IPS DF 6.9 (cell line): ENCODE results near the gene LUC7L2.

ENCODE experiments used
- DNase-seq: peaks from one replicate; pipeline ENCODE4 v3.0.0-alpha.2; 2013; ENCODE audit warnings: low read depth, low spot score
- H3K27ac ChIP-seq: one replicate; pipeline ENCODE4 v1.5.1; 2013; ENCODE audit warnings: low read length, control low read depth
- H3K27me3 ChIP-seq: 2 replicates; pipeline ENCODE4 v1.6.1; 2013; ENCODE audit warnings: mild to moderate bottlenecking, low read length; ENCODE audit not compliant: control insufficient read depth, insufficient read depth
- H3K36me3 ChIP-seq: 2 replicates; pipeline ENCODE4 v1.6.1; 2013; ENCODE audit warnings: low read length; ENCODE audit not compliant: control insufficient read depth, insufficient read depth
- H3K4me1 ChIP-seq: 2 replicates; pipeline ENCODE4 v1.6.1; 2013; ENCODE audit warnings: low read length; ENCODE audit not compliant: control insufficient read depth, insufficient read depth
- H3K4me3 ChIP-seq: 2 replicates; pipeline ENCODE4 v1.5.1; 2013; ENCODE audit warnings: mild to moderate bottlenecking, low read length
- H3K9me3 ChIP-seq: 2 replicates; pipeline ENCODE4 v1.6.1; 2013; ENCODE audit warnings: low read length, inconsistent platforms; ENCODE audit not compliant: control insufficient read depth, insufficient read depth
- WGBS: extraction: QIAGEN DNeasy Blood & Tissue Kit; methylation state at CpG from one replicate; pipeline ENCODE4 v1.1.7; 2013; ENCODE audit warnings: mixed read lengths, missing lambda C conversion rate; ENCODE audit not compliant: insufficient read length, insufficient coverage; 5-methylcytosine and 5-hydroxymethylcytosine counted together

The LUC7L2 gene

DNA sequence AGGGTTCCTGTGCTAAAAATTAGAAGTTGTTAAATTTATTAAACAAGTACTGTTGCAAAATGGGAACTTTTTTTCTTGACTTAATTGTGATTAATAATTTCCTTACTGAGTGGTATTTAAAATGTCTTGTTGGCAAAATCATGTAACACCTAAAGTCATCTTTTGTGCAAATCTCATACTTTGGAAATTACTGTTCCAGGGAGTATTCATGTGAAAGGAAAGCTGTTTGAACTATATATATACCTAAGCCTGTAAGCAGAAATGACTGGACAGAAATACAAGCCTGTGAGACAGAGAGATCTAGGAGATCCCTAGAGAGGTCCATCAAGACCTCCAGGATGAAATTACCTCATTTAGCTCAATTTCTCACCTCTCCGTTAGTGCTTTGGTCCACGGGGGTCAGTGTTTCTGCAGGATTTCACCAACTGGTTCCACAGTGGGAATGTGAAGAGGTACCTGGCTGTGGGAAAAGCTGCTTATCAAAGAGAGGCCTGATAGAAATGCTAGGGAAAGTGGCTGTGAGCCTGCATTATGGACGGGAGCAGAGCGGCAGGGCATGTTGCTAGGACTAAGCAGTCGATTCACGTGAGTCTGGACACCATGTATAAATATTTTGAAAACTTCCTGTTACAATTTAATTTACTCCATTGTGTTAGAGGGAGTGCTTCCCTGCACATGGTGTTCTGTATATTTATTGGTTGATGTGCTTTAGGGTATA, 7.9 kb downstream of the LUC7L2 start:
- Histone ChIP-seq H3K4me3 (no peak overlapping the region), H3K4me1 (peaks cover 3% of the 10 kb centered on the region; the same call in 1 of the 2 replicates), H3K27me3 (no peaks in the 10 kb centered on the region), H3K36me3 (no peaks in the 10 kb centered on the region), H3K9me3 (no peaks in the 10 kb centered on the region), H3K27ac (no peak overlapping the region)
- DNase-seq: no peak
- WGBS: no CpG with 5 or more reads among the region's 6 CpGs

DNA sequence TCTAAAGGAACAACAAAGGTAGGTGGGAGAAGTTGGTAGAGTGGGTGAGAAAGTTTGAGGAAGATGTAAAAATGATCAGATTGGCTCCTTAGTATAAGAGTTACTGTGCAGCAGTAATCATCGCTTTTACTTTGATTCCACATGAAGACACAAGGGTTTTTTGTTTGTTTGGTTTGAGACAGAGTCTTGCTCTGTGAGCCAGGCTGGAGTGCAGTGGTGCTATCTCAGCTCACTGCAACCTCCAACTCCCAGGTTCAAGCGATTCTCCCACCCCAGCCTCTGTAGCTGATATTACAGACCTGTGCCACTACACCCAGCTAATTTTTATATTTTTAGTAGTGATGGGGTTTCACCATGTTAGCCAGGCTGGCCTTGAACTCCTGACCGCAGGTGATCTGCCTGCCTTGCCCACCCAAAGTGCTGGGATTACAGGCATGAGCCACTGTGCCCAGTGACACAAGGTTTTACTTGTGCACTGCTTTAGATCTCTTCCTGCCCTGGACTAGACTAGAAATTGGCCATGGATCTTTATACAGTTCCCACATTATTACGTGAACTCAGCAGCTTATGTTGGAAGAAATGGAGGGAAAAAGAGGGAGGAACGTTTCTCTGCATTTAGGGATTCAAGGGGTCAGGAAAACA, 10.7 kb downstream of the LUC7L2 start:
- H3K36me3 ChIP-seq: peaks cover 2% of the 10 kb centered on the region; the same call in 1 of the 2 replicates
- no peak overlapping the region for H3K27ac ChIP-seq
- no peak for DNase-seq
- H3K9me3 ChIP-seq: no peaks in the 10 kb centered on the region
- no peaks in the 10 kb centered on the region for H3K27me3 ChIP-seq
- H3K4me1 ChIP-seq: no peaks in the 10 kb centered on the region; the same call in 1 of the 2 replicates
- WGBS: no CpG with 5 or more reads among the region's 5 CpGs
- no peak overlapping the region for H3K4me3 ChIP-seq

DNA sequence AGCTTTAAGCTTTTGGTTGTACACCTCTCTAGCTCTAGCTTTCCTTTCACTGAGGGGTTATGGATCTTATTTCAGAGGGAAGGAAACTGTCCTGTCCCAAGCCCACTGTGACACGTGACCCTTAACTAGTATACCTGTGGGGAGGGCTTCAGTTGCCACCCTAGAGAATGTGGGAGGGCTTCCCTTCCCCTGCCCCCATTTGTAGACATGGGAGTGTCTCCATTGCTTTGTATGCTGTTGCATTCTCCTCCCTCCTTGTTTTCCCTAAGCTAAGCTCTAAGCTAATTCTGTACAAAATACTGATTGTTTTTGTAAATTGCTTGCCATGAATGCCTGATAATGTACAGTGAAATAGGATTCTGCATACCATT, 11.2 kb downstream of the LUC7L2 start:
- Histone ChIP-seq H3K4me1 (no peaks in the 10 kb centered on the region; the same call in 1 of the 2 replicates), H3K36me3 (peaks cover 2% of the 10 kb centered on the region; the same call in 1 of the 2 replicates), H3K27ac (no peak overlapping the region), H3K27me3 (no peaks in the 10 kb centered on the region), H3K4me3 (no peak overlapping the region), H3K9me3 (no peaks in the 10 kb centered on the region)
- no peak for DNase-seq
- WGBS: no CpG with 5 or more reads among the region's 1 CpG

DNA sequence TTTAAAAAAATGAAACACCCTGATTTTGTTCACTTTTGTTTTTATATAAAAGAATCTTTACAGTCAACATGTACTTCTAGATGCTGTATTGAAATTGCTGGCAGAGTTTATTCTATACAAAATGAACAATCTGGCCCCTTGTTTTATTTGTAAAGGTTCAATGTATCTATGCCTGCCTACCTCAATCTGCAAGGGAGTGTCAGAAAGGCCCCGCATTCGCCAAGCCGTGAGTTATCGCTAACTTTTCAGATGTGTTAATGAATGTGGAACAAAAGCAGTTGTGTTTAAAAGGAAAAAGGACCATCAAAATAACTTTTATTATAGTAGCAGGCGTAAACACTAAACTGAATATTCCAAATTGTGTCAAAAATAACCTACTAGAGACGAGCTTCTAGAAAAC, 14.6 kb downstream of the LUC7L2 start:
- H3K4me3 ChIP-seq: no peak overlapping the region
- no peak overlapping the region for H3K27ac ChIP-seq
- no peaks in the 10 kb centered on the region; the same call in 1 of the 2 replicates for H3K4me1 ChIP-seq
- DNase-seq: no peak
- whole genome bisulfite sequencing: no CpG with 5 or more reads among the region's 6 CpGs
- no peaks in the 10 kb centered on the region for H3K9me3 ChIP-seq
- peaks cover 9% of the 10 kb centered on the region; the same call in 1 of the 2 replicates for H3K36me3 ChIP-seq
- H3K27me3 ChIP-seq: no peaks in the 10 kb centered on the region

DNA sequence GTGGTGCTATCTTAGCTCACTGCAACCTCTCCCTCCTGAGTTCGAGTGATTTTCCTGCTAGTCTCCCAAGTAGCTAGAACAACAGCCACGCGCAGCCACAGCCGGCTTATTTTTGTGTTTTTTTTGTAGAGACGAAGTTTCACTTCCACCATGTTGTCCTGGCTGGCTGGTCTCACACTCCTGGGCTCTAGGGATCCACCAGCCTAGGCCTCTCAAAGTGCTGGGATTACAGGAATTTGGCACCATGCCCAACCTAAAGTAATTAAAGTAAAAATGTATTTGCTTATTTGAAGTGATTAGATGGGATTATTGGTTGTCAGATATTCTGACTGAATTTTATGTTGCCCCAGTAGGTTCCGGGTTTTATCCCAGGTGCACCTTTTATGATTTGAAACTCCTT, 22.7 kb downstream of the LUC7L2 start:
- H3K36me3 ChIP-seq: peaks cover 10% of the 10 kb centered on the region; the same call in 1 of the 2 replicates
- no peak for DNase-seq
- WGBS: no CpG with 5 or more reads among the region's 6 CpGs
- no peak overlapping the region for H3K27ac ChIP-seq
- no peaks in the 10 kb centered on the region for H3K9me3 ChIP-seq
- no peak overlapping the region for H3K4me3 ChIP-seq
- no peaks in the 10 kb centered on the region for H3K4me1 ChIP-seq
- no peaks in the 10 kb centered on the region for H3K27me3 ChIP-seq

DNA sequence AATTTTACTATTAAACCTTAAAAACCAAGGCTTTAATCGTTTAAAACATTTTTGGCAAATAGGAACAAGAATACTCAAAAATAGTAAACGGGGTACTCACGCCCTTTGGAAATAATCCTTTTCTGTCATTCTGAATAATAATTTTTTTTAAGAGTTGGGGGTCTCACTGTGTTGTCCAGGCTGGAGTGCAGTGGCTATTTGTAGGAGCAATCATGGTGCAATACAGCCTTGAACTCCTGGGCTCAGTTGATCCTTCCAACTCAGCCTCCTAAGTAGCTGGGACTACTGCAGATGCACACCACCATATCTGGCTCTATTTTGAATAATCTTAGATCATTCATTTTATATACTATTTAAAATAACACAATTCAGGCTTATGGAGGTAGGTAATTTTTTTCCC, 24.9 kb downstream of the LUC7L2 start:
- Histone ChIP-seq H3K4me3 (no peak overlapping the region), H3K27ac (no peak overlapping the region), H3K27me3 (no peaks in the 10 kb centered on the region), H3K9me3 (no peaks in the 10 kb centered on the region), H3K36me3 (peaks cover 1% of the 10 kb centered on the region; the same call in 1 of the 2 replicates), H3K4me1 (no peaks in the 10 kb centered on the region)
- DNase-seq: no peak
- WGBS: no CpG with 5 or more reads among the region's 3 CpGs

DNA sequence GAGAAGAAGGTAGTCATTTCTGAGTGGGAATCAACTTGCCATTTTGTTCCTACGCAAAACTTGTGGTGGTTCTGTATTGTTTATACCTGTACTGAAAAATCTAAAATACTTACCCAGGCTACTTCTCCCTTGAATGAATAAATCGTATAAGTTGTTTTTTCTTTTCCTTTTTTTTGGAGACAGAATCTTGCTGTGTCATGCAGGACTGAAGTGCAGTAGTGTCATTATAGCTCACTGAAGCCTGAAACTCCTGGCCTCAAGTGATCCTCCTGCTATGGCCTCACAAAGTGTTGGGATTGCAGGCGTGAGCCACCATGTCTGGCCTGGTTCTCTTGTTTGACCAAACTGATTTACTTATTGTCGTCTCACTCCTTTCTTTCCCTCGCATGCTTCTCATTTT, 27.9 kb downstream of the LUC7L2 start:
- Histone ChIP-seq H3K27ac (no peak overlapping the region), H3K4me1 (no peaks in the 10 kb centered on the region), H3K36me3 (no peaks in the 10 kb centered on the region), H3K9me3 (no peaks in the 10 kb centered on the region), H3K4me3 (no peak overlapping the region), H3K27me3 (no peaks in the 10 kb centered on the region)
- no peak for DNase-seq
- no CpG with 5 or more reads among the region's 5 CpGs for WGBS

DNA sequence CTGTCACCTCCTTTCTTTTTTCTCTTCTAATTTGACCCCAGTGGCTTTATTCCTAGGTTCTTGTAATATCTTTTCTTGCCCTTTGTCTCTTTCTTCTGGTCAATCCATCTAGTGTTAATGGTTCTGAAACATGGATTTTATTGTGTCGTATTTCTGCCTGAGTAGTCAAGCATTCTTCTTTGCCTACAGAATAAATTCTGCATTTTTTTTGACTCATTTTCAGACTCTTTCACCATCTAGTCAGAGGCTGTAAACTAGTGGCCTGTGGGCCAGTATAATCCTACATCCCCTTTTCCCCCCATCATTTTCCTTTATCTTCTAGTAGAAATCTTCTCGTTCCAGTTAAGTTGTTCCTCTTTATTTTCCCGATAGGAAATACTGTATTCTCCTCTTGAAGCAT, 29.4 kb downstream of the LUC7L2 start:
- Histone ChIP-seq H3K9me3 (no peaks in the 10 kb centered on the region), H3K4me1 (no peaks in the 10 kb centered on the region), H3K4me3 (no peak overlapping the region), H3K27ac (no peak overlapping the region), H3K36me3 (no peaks in the 10 kb centered on the region), H3K27me3 (no peaks in the 10 kb centered on the region)
- no peak for DNase-seq
- no CpG with 5 or more reads among the region's 3 CpGs for WGBS

DNA sequence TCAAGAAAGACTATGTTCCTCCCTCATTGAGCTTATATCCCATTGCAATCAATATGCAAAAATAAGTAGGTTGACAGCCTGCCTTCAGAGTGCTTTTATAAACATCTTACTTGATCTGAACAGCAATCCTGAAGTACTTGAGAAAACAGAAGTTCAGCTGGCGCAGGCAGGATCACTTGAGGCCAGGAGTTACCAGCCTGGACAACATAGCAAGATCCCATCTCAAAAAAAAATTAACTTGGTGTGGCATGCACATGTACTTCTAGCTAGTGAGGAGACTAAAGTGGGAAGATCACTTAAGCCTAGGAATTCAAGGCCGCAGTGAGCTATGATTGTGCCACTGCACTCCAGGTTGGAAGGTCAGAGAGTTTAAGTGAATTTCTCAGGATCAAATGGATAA, 30.1 kb downstream of the LUC7L2 start:
- Histone ChIP-seq H3K4me1 (no peaks in the 10 kb centered on the region), H3K9me3 (no peaks in the 10 kb centered on the region), H3K27me3 (no peaks in the 10 kb centered on the region), H3K27ac (no peak overlapping the region), H3K36me3 (no peaks in the 10 kb centered on the region), H3K4me3 (no peak overlapping the region)
- DNase-seq: no peak
- no CpG with 5 or more reads among the region's 2 CpGs for WGBS

DNA sequence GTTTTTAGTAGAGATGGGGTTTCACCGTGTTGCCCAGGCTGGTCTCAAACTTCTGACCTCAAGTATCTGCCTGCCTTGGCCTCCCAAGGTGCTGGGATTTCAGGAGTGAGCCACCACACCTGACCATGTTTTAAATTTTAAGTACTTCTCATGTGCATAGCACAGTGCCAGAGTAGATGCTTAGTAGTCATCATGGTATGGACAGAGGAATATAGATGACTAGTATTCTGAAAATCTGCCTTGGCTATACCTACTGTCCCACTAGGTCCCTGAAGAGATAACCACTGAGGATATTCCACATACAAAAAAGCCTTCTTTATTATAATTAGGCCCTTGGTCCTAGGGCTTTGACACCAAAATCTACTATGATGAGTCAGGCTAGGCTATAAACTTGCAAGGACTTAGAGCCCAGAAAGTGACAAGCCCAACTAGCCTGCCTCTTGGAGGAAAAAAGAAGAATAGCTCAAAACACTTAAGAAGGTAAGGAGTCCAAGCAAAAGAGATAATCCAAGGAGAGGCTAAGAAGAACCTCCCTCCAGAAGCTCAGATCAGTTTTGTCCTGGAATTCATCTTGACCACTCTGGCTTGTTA, 34.0 kb downstream of the LUC7L2 start:
- no CpG with 5 or more reads among the region's 1 CpG for WGBS
- no peaks in the 10 kb centered on the region for H3K36me3 ChIP-seq

More for the DNA sequence above, 34.0 kb downstream of the LUC7L2 start:
- H3K27me3 ChIP-seq: no peaks in the 10 kb centered on the region
- no peaks in the 10 kb centered on the region for H3K4me1 ChIP-seq
- no peaks in the 10 kb centered on the region for H3K9me3 ChIP-seq
- no peak for DNase-seq
- no peak overlapping the region for H3K4me3 ChIP-seq
- no peak overlapping the region for H3K27ac ChIP-seq
